SH-SY5Y (cell line): Measurements from ENCODE around the gene EPOP.

Source experiments
- GATA2 ChIP-seq: IDR thresholded peaks from 2 replicates; pipeline ENCODE4 v1.6.1; 2011; ENCODE audit warnings: mild to moderate bottlenecking, low read depth, low read length
- GATA3 ChIP-seq: IDR thresholded peaks from 2 replicates; pipeline ENCODE4 v1.6.1; 2011; ENCODE audit warnings: low read depth, mild to moderate bottlenecking, low read length, moderate library complexity

- TF ChIP-seq GATA2 (no peak), GATA3 (no peak)
These were observed 5.2 kb downstream of the EPOP start for GRCh38 chr17:38669520-38669919.
